ENCODE data around the gene UNCX. TPM values are rescaled to one million over a fixed set of nuclear protein-coding genes. Genes with fewer than 3 reads are reported as not detected.

Gene UNCX
- total RNA-seq, 1 experiment from 2014 or later: not detected

- DNase-seq (ENCODE audit: low spot score): no peak
These were observed 10.1 kb downstream of the UNCX start for GRCh38 chr7:1242606-1243289.

- no peak for DNase-seq (ENCODE audit: low spot score)
These were observed 10.8 kb downstream of the UNCX start for GRCh38 chr7:1243290-1243963.

- DNase-seq (ENCODE audit: low spot score): no peak
These were observed 11.3 kb downstream of the UNCX start for GRCh38 chr7:1243964-1244416.

- no peak for DNase-seq (ENCODE audit: low spot score)
These were observed 12.2 kb downstream of the UNCX start for GRCh38 chr7:1244700-1245523.

GRCh38 chr7:1245524-1246050 is 12.9 kb downstream of the UNCX start:
- DNase-seq (ENCODE audit: low spot score): no peak

- no peak for DNase-seq (ENCODE audit: low spot score)
These were observed 13.6 kb downstream of the UNCX start for GRCh38 chr7:1246160-1246870.

GRCh38 chr7:1246871-1247526 is 14.3 kb downstream of the UNCX start:
- no peak for DNase-seq (ENCODE audit: low spot score)

- no peak for DNase-seq (ENCODE audit: low spot score)
These were observed 14.9 kb downstream of the UNCX start for GRCh38 chr7:1247527-1248041.

- no peak for DNase-seq (ENCODE audit: low spot score)
These were observed 15.7 kb downstream of the UNCX start for GRCh38 chr7:1248143-1248915.

- DNase-seq (ENCODE audit: low spot score): no peak
These were observed 16.4 kb downstream of the UNCX start for GRCh38 chr7:1248916-1249581.

- DNase-seq (ENCODE audit: low spot score): no peak
These were observed 17.1 kb downstream of the UNCX start for GRCh38 chr7:1249731-1250130.

- DNase-seq (ENCODE audit: low spot score): no peak
These were observed 18.2 kb downstream of the UNCX start for GRCh38 chr7:1250901-1251300.

GRCh38 chr7:1251796-1252539 is 19.3 kb downstream of the UNCX start:
- no peak for DNase-seq (ENCODE audit: low spot score)

GRCh38 chr7:1252540-1253090 is 19.9 kb downstream of the UNCX start:
- no peak for DNase-seq (ENCODE audit: low spot score)

GRCh38 chr7:1253681-1254181 is 21.1 kb downstream of the UNCX start:
- DNase-seq (ENCODE audit: low spot score): no peak

GRCh38 chr7:1254281-1255079 is 21.8 kb downstream of the UNCX start:
- no peak for DNase-seq (ENCODE audit: low spot score)
